ENCODE results near the gene NPVF. TPM values are rescaled to one million over a fixed set of nuclear protein-coding genes. Genes with fewer than 3 reads are reported as not detected.

NPVF gene
- total RNA-seq, 2 donors from 2014 or later, result not detected

DNA sequence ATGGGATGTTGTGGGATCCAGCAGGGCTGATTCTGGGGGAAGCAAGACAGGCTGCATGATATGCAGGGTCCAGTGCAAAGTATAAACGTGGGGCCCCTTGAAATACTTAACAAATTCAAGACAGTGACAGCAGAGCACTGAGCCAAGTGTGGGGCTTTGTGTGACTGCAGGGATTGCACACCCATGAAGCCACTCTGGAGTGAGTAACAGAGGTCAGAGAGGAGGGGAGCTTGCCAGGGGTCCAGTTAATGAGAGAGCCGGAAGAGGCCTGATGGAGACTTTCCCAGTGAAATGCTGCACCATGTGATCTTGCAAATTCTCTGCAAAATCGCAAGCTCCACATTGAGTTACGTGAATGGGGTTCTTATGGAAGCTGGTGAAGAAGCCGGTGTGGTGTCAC is 5.6 kb downstream of the NPVF start:
- DNase-seq (no peak), ATAC-seq (no peak)
- H3K27me3 ChIP-seq, result no peaks in the 10 kb centered on the region
- WGBS, 2 donors, result 87 to 91% methylated on average over 5 of the region's 5 CpGs
- H3K4me1 ChIP-seq, result no peaks in the 10 kb centered on the region
- H3K9me3 ChIP-seq, result no peaks in the 10 kb centered on the region
- no peak overlapping the region for H3K4me3 ChIP-seq
- TF ChIP-seq CTCF (IDR thresholded peaks at IDR 0.05), result no peak
- no peak for TF ChIP-seq POLR2A (IDR thresholded peaks at IDR 0.05)
- H3K27ac ChIP-seq, result no peak overlapping the region
- intact Hi-C loops (cut with DNase I), result no loop called here
- no peaks in the 10 kb centered on the region for H3K36me3 ChIP-seq (replicated peaks in 1 of 2; ENCODE audit: insufficient read depth in 1 of 2, low read depth in 2 of 2)

DNA sequence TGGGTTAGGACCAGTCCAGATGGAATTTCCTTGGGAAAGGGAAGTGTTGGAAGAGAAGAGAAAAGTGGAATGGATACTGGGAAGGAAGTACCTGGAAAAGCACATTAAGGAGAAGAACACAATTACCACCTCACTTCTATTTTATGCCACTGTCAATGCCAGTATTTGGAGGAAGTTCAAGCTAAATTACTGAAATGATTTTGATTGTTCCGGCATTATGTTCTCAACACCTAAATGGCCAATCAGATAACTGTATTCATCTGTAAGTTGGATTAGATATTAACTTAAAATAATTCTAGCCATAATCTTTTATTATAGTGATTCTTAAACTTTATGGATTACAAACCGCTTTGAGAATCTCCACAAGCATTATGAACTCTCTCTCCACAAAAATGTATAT is 7.3 kb downstream of the NPVF start:
- H3K9me3 ChIP-seq, result no peaks in the 10 kb centered on the region
- no peak overlapping the region for H3K4me3 ChIP-seq
- no peaks in the 10 kb centered on the region for H3K36me3 ChIP-seq (replicated peaks in 1 of 2; ENCODE audit: insufficient read depth in 1 of 2, low read depth in 2 of 2)
- no peaks in the 10 kb centered on the region for H3K27me3 ChIP-seq
- H3K4me1 ChIP-seq, result no peaks in the 10 kb centered on the region
- 56 to 69% methylated on average over 2 of the region's 2 CpGs for WGBS, 2 donors
- ATAC-seq (no peak), DNase-seq (no peak)
- intact Hi-C loops (cut with DNase I), result no loop called here
- H3K27ac ChIP-seq, result no peak overlapping the region
- TF ChIP-seq POLR2A (IDR thresholded peaks at IDR 0.05) (no peak), CTCF (IDR thresholded peaks at IDR 0.05) (no peak)

- no peak overlapping the region for H3K4me3 ChIP-seq
- H3K27ac ChIP-seq, result no peak overlapping the region
- no peaks in the 10 kb centered on the region for H3K36me3 ChIP-seq (replicated peaks in 1 of 2; ENCODE audit: insufficient read depth in 1 of 2, low read depth in 2 of 2)
- no peaks in the 10 kb centered on the region for H3K27me3 ChIP-seq
- TF ChIP-seq POLR2A (IDR thresholded peaks at IDR 0.05) (no peak), CTCF (IDR thresholded peaks at IDR 0.05) (no peak)
- intact Hi-C loops (cut with DNase I), result no loop called here
- ATAC-seq, result no peak
- WGBS, 2 donors, result 81% methylated on average over 3 of the region's 3 CpGs
- H3K4me1 ChIP-seq, result no peaks in the 10 kb centered on the region
- no peak for DNase-seq
- no peaks in the 10 kb centered on the region for H3K9me3 ChIP-seq
Observed at GRCh38 chr7:25218191-25218590, 10.1 kb downstream of the NPVF start.

DNA sequence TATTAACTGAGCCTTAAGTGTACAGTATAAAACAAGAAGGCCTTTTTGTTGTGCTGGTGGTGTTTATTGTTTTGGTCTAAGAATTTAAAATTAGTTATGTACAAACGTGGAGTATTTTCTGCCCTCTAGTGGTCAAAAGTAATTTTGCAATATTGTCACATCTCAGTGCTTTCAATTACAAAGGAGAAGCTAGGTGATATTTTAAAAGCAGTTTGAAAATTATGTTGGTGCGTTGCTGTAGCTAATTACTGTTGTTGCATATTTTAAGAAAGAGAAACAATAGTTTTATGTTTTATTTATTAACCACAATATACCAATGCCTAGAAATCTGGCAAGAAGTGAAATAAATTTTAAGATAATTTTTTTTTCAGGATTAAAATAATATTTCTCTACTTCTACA is 11.4 kb downstream of the NPVF start:
- Histone ChIP-seq H3K4me3 (no peak overlapping the region), H3K4me1 (no peaks in the 10 kb centered on the region), H3K36me3 (replicated peaks in 1 of 2; ENCODE audit: insufficient read depth in 1 of 2, low read depth in 2 of 2) (no peaks in the 10 kb centered on the region), H3K27ac (no peak overlapping the region), H3K9me3 (no peaks in the 10 kb centered on the region), H3K27me3 (no peaks in the 10 kb centered on the region)
- no peak for TF ChIP-seq POLR2A (IDR thresholded peaks at IDR 0.05)
- peak; percentile 56 to 89 (median 67) for TF ChIP-seq CTCF (IDR thresholded peaks at IDR 0.05)
- DNase-seq, result no peak
- WGBS, 2 donors, result 0 to 3% methylated on average over 2 of the region's 2 CpGs
- intact Hi-C loops (cut with DNase I), result no loop called here
- no peak for ATAC-seq

- WGBS, 2 donors, result 42 to 48% methylated on average over 8 of the region's 8 CpGs
- no peak overlapping the region for H3K4me3 ChIP-seq
- TF ChIP-seq POLR2A (IDR thresholded peaks at IDR 0.05) (no peak), CTCF (IDR thresholded peaks at IDR 0.05) (no peak)
- ATAC-seq (no peak), DNase-seq (no peak)
- no peaks in the 10 kb centered on the region for H3K4me1 ChIP-seq
- H3K9me3 ChIP-seq, result no peaks in the 10 kb centered on the region
- intact Hi-C loops (cut with DNase I), result no loop called here
- no peaks in the 10 kb centered on the region for H3K36me3 ChIP-seq (replicated peaks in 1 of 2; ENCODE audit: insufficient read depth in 1 of 2, low read depth in 2 of 2)
- no peak overlapping the region for H3K27ac ChIP-seq
- H3K27me3 ChIP-seq, result no peaks in the 10 kb centered on the region
Observed at GRCh38 chr7:25215694-25216335, 12.5 kb downstream of the NPVF start.
